Neural cell (in vitro differentiated cells): ENCODE measurements around the gene LMO2. TPM values are rescaled to one million over a fixed set of nuclear protein-coding genes. Genes with fewer than 3 reads are reported as not detected.

Experiments used
- H2AFZ ChIP-seq: fragments of 200-600, 300-800 bp; sonication (generic), shearing (Covaris generic); 2 replicates; pipeline ENCODE4 v1.6.0; 2014; ENCODE audit warnings: low read depth, mild to moderate bottlenecking, antibody characterized with exemption, low read length, moderate library complexity
- H3F3A ChIP-seq: fragments of 200-600 bp; shearing (Covaris generic); 2 replicates; pipeline ENCODE4 v1.6.1; 2016; ENCODE audit warnings: mild to moderate bottlenecking, moderate library complexity, mixed read lengths, antibody characterized with exemption, low read length; ENCODE audit not compliant: insufficient read depth, poor library complexity, severe bottlenecking
- H3K27ac ChIP-seq: fragments of 200-600, 300-800 bp; sonication (generic), shearing (Covaris generic); 2 replicates; pipeline ENCODE4 v1.5.1; 2014; ENCODE audit warnings: mild to moderate bottlenecking, low read length, moderate library complexity
- H3K27me3 ChIP-seq: fragments of 300-800, 200-600 bp; sonication (generic), shearing (Covaris generic); 2 replicates; pipeline ENCODE4 v1.6.0; 2014; ENCODE audit warnings: mild to moderate bottlenecking, low read depth, low read length, moderate library complexity; ENCODE audit not compliant: insufficient read depth
- H3K36me3 ChIP-seq: fragments of 300-800, 200-600 bp; sonication (generic), shearing (Covaris generic); 2 replicates; pipeline ENCODE4 v1.5.1; 2014; ENCODE audit warnings: mild to moderate bottlenecking, antibody characterized with exemption, low read length, moderate library complexity; ENCODE audit not compliant: insufficient read depth
- H3K4me2 ChIP-seq: fragments of 300-800, 200-600 bp; sonication (generic), shearing (Covaris generic); 2 replicates; pipeline ENCODE4 v1.6.0; 2014; ENCODE audit warnings: mild to moderate bottlenecking, low read length
- H3K4me3 ChIP-seq: fragments of 300-800, 200-600 bp; sonication (generic), shearing (Covaris generic); 2 replicates; pipeline ENCODE4 v1.5.1; 2014; ENCODE audit warnings: mild to moderate bottlenecking, low read length, moderate library complexity
- H3K79me2 ChIP-seq: fragments of 200-600 bp; shearing (Covaris generic); replicated peaks from 2 replicates; pipeline ENCODE4 v1.6.0; 2014; ENCODE audit warnings: mild to moderate bottlenecking, low read length, moderate library complexity; ENCODE audit not compliant: insufficient read depth
- H3K9ac ChIP-seq: fragments of 300-800, 200-600 bp; sonication (generic), shearing (Covaris generic); 2 replicates; pipeline ENCODE4 v1.6.1; 2016; ENCODE audit warnings: mild to moderate bottlenecking, low read length, mixed read lengths
- H3K9me2 ChIP-seq: fragments of 200-600 bp; shearing (Covaris generic); 2 replicates; pipeline ENCODE4 v1.6.1; 2016; ENCODE audit warnings: mild to moderate bottlenecking, low read length, mixed read lengths; ENCODE audit not compliant: insufficient read depth
- H3K9me3 ChIP-seq: fragments of 200-600, 300-800 bp; sonication (generic), shearing (Covaris generic); 2 replicates; pipeline ENCODE4 v1.6.1; 2016; ENCODE audit warnings: mild to moderate bottlenecking, mixed run types, low read length, moderate library complexity, mixed read lengths
- H4K20me1 ChIP-seq: fragments of 200-600 bp; shearing (Covaris generic); 2 replicates; pipeline ENCODE4 v1.6.1; 2016; ENCODE audit warnings: mild to moderate bottlenecking, mixed run types; ENCODE audit not compliant: insufficient read depth
- CTCF ChIP-seq: fragments of 450-650 bp; IDR thresholded peaks from 2 replicates; pipeline ENCODE4 v1.5.1; 2014; ENCODE audit warnings: antibody characterized with exemption, mild to moderate bottlenecking, moderate library complexity; ENCODE audit not compliant: poor library complexity, severe bottlenecking
- EP300 ChIP-seq: fragments of 450-650 bp; conservative IDR thresholded peaks from 2 replicates; pipeline ENCODE4 v1.6.1; 2014; ENCODE audit warnings: antibody characterized with exemption, mild to moderate bottlenecking, moderate library complexity; ENCODE audit not compliant: poor library complexity, severe bottlenecking
- EZH2 ChIP-seq: fragments of 200-600, 300-800 bp; shearing (Covaris generic), sonication (generic); IDR thresholded peaks from 2 replicates; pipeline ENCODE4 v1.6.1; 2014; ENCODE audit warnings: antibody characterized with exemption, low read length, borderline replicate concordance, mild to moderate bottlenecking; ENCODE audit not compliant: insufficient read depth, poor library complexity, severe bottlenecking
- MXI1 ChIP-seq: fragments of 450-650 bp; conservative IDR thresholded peaks from 2 replicates; pipeline ENCODE4 v1.6.1; 2014; ENCODE audit warnings: antibody characterized with exemption, mild to moderate bottlenecking; ENCODE audit not compliant: poor library complexity, severe bottlenecking
- POLR2AphosphoS5 ChIP-seq: IDR thresholded peaks from 2 replicates; pipeline ENCODE4 v1.6.1; 2012
- RAD21 ChIP-seq: fragments of 450-650 bp; conservative IDR thresholded peaks from 2 replicates; pipeline ENCODE4 v1.6.1; 2014; ENCODE audit warnings: antibody characterized with exemption, mild to moderate bottlenecking, moderate library complexity
- SMC3 ChIP-seq: fragments of 450-650 bp; conservative IDR thresholded peaks from 2 replicates; pipeline ENCODE4 v1.6.1; 2014; ENCODE audit warnings: antibody characterized with exemption, mild to moderate bottlenecking, moderate library complexity; ENCODE audit not compliant: poor library complexity
- TAF1 ChIP-seq: IDR thresholded peaks from 2 replicates; pipeline ENCODE4 v1.6.1; 2012; ENCODE audit warnings: low read depth
- polyA plus RNA-seq: library from polyadenylated mRNA; depleted of rRNA; stranded (reverse); fragments of >200 nt; gene quantifications from 2 replicates; pipeline ENCODE4 v1.2.3, GENCODE V29; 2014
- TF ChIP-seq, protein P1 (sequence below): IDR thresholded peaks from 2 replicates; pipeline ENCODE4 v1.6.1; 2012; ENCODE audit warnings: borderline replicate concordance

The LMO2 gene
- polyA plus RNA-seq, 1 donor from 2014 or later: 33.2 TPM

DNA sequence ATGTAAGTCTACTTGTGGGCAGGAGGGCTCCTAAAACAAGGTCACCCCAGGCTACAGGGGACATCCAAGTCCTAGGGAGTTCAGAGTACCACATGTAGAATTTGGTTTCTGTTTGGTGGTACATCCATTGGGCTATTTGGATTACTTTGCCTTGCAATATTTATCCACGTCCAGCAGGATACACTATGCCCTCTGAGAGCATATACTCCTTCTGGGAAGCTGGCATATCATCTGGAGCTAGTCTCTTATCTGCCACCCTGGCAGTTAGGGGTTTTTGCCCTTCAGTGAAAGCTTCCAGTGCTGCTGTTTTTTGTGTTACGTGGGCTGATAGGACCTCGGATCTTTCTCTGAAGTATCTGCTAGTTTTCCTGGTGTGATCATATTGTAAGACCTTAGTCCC is 7.3 kb downstream of the LMO2 start:
- H3K9ac ChIP-seq: no peak overlapping the region
- no peak overlapping the region for H2AFZ ChIP-seq
- H3K36me3 ChIP-seq: no peaks in the 10 kb centered on the region
- TF ChIP-seq TAF1: no peak
- TF ChIP-seq POLR2AphosphoS5: no peak
- no peak for TF ChIP-seq RAD21
- TF ChIP-seq, protein P1, sequence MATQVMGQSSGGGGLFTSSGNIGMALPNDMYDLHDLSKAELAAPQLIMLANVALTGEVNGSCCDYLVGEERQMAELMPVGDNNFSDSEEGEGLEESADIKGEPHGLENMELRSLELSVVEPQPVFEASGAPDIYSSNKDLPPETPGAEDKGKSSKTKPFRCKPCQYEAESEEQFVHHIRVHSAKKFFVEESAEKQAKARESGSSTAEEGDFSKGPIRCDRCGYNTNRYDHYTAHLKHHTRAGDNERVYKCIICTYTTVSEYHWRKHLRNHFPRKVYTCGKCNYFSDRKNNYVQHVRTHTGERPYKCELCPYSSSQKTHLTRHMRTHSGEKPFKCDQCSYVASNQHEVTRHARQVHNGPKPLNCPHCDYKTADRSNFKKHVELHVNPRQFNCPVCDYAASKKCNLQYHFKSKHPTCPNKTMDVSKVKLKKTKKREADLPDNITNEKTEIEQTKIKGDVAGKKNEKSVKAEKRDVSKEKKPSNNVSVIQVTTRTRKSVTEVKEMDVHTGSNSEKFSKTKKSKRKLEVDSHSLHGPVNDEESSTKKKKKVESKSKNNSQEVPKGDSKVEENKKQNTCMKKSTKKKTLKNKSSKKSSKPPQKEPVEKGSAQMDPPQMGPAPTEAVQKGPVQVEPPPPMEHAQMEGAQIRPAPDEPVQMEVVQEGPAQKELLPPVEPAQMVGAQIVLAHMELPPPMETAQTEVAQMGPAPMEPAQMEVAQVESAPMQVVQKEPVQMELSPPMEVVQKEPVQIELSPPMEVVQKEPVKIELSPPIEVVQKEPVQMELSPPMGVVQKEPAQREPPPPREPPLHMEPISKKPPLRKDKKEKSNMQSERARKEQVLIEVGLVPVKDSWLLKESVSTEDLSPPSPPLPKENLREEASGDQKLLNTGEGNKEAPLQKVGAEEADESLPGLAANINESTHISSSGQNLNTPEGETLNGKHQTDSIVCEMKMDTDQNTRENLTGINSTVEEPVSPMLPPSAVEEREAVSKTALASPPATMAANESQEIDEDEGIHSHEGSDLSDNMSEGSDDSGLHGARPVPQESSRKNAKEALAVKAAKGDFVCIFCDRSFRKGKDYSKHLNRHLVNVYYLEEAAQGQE: no peak
- no peak for TF ChIP-seq CTCF
- no peaks in the 10 kb centered on the region for H3K9me3 ChIP-seq
- H3K9me2 ChIP-seq: no peaks in the 10 kb centered on the region
- no peaks in the 10 kb centered on the region for H3F3A ChIP-seq
- H3K4me3 ChIP-seq: no peak overlapping the region
- no peaks in the 10 kb centered on the region for H4K20me1 ChIP-seq
- H3K4me2 ChIP-seq: no peak overlapping the region
- no peak overlapping the region for H3K27ac ChIP-seq
- H3K79me2 ChIP-seq: no peaks in the 10 kb centered on the region
- H3K27me3 ChIP-seq: no peaks in the 10 kb centered on the region

GRCh38 chr11:33884035-33884434 is 7.8 kb downstream of the LMO2 start:
- H3F3A ChIP-seq: no peaks in the 10 kb centered on the region
- H3K9me2 ChIP-seq: no peaks in the 10 kb centered on the region
- no peaks in the 10 kb centered on the region for H3K9me3 ChIP-seq
- H3K36me3 ChIP-seq: no peaks in the 10 kb centered on the region
- H3K79me2 ChIP-seq: no peaks in the 10 kb centered on the region
- no peak overlapping the region for H3K4me2 ChIP-seq
- TF ChIP-seq, protein P1: no peak
- TF ChIP-seq EP300 (no peak), MXI1 (no peak), TAF1 (no peak), POLR2AphosphoS5 (no peak), RAD21 (no peak), CTCF (no peak), EZH2 (no peak), SMC3 (no peak)
- H3K27me3 ChIP-seq: no peaks in the 10 kb centered on the region
- no peaks in the 10 kb centered on the region for H4K20me1 ChIP-seq
- no peak overlapping the region for H3K9ac ChIP-seq
- H2AFZ ChIP-seq: no peak overlapping the region
- no peak overlapping the region for H3K4me3 ChIP-seq
- H3K27ac ChIP-seq: no peak overlapping the region
